Inflammatory macrophage (primary cell): ENCODE measurements around the gene HCST.

ENCODE experiments used
- DNase-seq, 2 donors: peaks; one replicate each; pipeline ENCODE4 v3.0.0-alpha.2; 2020 to 2022

Gene HCST

GRCh38 chr19:35937345-35938281 lies 35.3 kb downstream of the HCST start:
- no peak for DNase-seq

GRCh38 chr19:35938282-35939224 lies 36.2 kb downstream of the HCST start:
- no peak for DNase-seq

- no peak for DNase-seq
Measured at GRCh38 chr19:35939307-35940077, 37.2 kb downstream of the HCST start.

DNA sequence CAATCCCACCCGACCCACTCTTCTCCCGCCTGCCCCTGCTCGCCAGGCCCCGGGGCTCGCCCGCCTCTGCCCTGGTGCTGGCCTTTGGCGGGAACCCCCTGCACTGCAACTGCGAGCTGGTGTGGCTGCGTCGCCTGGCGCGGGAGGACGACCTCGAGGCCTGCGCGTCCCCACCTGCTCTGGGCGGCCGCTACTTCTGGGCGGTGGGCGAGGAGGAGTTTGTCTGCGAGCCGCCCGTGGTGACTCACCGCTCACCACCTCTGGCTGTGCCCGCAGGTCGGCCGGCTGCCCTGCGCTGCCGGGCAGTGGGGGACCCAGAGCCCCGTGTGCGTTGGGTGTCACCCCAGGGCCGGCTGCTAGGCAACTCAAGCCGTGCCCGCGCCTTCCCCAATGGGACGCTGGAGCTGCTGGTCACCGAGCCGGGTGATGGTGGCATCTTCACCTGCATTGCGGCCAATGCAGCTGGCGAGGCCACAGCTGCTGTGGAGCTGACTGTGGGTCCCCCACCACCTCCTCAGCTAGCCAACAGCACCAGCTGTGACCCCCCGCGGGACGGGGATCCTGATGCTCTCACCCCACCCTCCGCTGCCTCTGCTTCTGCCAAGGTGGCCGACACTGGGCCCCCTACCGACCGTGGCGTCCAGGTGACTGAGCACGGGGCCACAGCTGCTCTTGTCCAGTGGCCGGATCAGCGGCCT lies 37.9 kb downstream of the HCST start:
- no peak for DNase-seq

DNA sequence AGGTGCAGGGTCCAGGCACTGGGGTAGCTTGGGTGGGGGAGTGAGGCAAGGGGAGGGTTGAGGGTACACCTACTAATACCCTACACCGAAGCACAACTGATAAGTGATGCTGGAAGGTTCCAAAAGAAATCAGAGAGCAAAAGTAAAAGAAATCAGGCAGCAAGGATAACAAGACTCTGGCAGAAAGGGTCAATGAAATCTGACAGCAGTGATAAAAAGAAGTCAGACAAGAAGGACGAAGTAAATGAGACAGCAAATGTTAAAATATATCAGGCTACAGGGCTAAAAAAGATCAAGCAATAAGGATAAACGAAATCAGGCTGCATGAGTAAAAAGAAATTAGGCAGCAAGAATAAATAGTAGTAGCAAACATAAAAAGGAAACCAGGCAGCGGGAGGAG lies 38.5 kb downstream of the HCST start:
- DNase-seq: no peak

GRCh38 chr19:35942235-35942634 lies 39.9 kb downstream of the HCST start:
- no peak for DNase-seq

- no peak for DNase-seq
Measured at GRCh38 chr19:35943321-35944301, 41.3 kb downstream of the HCST start.

DNA sequence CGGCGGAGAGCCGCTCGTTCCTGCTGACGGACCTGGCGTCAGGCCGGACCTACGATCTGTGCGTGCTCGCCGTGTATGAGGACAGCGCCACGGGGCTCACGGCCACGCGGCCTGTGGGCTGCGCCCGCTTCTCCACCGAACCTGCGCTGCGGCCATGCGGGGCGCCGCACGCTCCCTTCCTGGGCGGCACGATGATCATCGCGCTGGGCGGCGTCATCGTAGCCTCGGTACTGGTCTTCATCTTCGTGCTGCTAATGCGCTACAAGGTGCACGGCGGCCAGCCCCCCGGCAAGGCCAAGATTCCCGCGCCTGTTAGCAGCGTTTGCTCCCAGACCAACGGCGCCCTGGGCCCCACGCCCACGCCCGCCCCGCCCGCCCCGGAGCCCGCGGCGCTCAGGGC lies 42.2 kb downstream of the HCST start:
- DNase-seq: no peak

GRCh38 chr19:35945121-35945790 lies 42.9 kb downstream of the HCST start:
- DNase-seq: no peak

- no peak for DNase-seq
Measured at GRCh38 chr19:35946203-35946602, 43.9 kb downstream of the HCST start.

DNA sequence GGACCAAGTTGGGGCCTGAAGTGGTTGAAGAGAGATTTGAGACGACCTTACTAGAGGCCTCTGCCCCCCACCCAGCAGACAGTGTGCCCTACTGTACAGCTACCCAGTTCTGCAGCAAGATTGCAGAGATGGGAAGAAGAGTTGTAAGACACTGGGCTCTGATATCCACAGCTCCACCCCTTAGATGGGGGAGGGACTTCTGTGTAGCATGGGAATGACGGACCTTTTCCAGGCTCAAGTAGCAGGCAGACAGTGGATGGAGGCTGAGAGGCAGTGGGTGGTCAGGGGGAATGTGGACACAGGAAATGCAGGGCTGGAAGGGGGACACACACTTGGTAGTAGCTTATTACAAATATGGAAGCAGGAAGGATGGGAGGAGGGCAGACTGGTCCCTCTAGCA lies 46.8 kb downstream of the HCST start:
- DNase-seq: no peak
